Islet of Langerhans (tissue), 1 donor: ENCODE data around the gene NRXN2.

Source experiments
- FAIRE-seq: peaks from one replicate; lab custom pipeline; 2011; peaks lifted over from hg19 to GRCh38; lab: Jason Lieb, UNC

Gene NRXN2

DNA sequence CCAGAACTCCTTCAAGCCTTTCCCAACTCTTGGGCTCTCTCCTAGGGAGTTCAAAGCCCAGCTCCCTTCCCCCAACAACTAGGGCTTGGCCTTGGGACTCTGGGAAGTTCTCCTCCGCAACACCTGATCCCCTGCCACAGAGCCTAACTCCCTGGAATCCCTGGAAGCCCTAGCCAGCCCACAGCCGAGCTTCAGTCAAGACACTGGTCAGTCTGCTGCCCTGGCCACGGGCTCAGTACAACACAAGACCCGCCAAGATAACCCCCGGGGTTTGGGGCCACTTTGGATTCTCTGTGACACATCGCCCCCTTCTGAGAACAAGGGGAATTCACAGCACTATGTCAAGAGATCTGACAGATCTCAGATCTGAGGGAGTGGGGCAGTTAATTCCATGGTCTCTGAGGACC lies 73.7 kb downstream of the NRXN2 start:
- no peak for FAIRE-seq

GRCh38 chr11:64648551-64648950 lies 74.4 kb downstream of the NRXN2 start:
- no peak for FAIRE-seq

- FAIRE-seq: no peak
Observed at GRCh38 chr11:64647019-64647779, 75.8 kb downstream of the NRXN2 start.

DNA sequence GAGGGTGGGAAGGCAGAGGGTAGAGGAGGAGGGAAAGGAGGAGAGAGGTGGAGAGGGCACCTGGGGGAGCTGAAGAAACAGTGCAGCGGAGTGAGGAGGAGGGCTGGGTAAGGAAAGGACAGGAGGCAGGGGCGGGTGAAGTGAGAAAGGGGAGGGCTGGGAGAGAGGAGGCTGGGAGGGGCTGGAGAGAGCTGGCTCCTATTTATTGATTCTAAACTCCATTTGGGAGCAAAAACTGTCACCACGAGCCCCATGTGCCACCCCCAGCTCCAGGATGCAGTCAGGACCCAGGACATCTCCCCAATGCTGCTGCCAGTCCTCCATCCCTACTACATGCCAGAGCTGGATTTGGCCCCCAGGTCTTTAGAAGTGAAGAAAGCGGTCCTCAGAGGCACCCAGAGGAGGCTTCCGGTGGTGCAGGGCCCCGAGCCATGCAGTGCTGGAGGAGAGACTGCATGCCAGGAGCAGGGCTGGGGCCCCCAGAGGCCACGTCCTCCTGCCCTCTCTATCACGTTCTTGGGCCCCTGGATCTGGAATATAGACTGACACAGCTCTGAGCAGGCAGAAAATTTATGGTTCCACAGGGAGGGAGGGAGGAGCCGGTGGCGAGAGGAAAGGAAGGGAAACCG lies 78.2 kb downstream of the NRXN2 start:
- FAIRE-seq: no peak

DNA sequence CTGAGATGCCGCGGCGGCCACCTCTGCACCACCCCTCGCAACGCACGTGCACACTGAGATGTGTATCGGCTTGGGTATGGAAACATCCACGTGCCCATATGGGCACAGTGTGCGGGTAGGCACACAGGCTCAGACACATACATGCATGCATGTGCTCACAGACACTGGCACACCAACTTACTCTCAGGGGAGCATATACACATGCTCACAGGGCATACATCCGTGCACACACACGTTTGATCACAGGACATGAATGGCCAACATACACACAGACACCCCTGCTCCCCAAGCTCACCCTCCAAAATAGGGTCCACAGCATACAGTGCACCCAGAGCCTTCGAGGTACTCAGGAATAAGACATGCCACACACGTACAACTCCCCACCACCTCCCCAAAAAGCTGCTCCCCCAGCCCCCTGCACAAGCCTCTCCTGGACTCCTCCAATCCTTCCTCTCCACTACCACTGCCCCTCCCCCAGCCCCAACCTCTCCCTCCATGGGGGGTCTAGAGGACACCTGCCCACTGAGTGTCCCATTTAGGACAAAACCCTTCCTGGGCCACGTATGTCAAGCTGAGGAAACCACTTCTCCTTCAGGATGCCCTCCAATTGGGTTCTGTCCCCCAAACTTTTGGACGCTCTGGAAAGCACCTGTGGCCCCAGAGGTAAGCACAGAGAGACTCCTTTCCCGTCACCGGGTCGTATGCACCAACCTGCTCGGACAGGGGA lies 78.9 kb downstream of the NRXN2 start:
- FAIRE-seq: no peak

GRCh38 chr11:64643256-64643881 lies 79.6 kb downstream of the NRXN2 start:
- FAIRE-seq: no peak

GRCh38 chr11:64642871-64643255 lies 80.1 kb downstream of the NRXN2 start:
- no peak for FAIRE-seq

GRCh38 chr11:64642418-64642735 lies 80.6 kb downstream of the NRXN2 start:
- no peak for FAIRE-seq

GRCh38 chr11:64641596-64642417 lies 81.2 kb downstream of the NRXN2 start:
- FAIRE-seq: no peak

- no peak for FAIRE-seq
Observed at GRCh38 chr11:64639885-64640284, 83.1 kb downstream of the NRXN2 start.

DNA sequence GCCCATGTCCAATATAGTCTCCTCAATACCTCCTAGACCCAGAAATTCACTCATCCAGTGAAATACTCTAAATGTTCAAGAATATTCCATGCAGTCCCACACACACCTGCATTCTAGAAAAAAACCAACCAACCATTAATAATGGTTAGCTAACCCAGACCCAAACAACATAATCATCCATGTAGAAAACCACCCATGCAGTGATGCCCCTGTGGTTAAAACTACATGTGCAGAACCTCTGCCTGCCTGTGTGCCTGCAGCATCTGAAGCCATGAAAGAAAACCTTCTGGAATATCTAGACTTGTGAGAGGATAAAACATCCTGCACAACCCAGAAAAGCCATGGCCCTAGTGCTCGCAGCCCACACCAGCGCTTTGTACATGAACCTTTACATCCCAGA lies 84.2 kb downstream of the NRXN2 start:
- no peak for FAIRE-seq

DNA sequence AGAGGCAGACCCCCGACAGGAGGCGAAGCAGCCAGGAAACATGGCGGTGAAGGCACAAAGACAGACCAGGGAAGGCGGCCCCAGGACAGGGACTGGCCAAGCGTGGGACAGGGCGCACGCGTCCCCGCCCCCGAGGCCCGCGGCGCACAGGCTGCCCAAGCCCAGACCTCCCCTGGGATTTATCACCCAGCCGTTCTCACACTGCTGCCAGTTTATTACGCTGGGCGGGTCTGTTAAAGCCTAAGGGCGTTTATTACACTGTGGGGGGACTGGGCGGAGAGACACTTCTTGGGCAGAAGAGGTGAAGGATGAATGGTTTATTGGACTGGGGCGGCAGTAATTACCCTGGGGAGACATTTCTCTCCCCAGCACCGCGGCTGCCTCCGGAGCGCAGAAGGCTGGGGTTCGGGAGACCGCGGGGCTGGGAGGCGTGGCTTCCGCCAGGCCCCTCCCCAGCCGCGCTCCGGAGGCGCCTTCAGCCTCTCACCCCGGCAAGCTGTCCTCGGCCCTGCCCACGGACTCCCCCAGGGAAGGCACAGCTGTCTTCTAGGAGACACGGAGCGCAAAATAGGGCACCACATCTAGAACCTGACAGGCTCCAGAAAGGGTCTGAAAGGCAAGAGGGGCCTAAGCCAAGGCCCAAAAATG lies 84.9 kb downstream of the NRXN2 start:
- no peak for FAIRE-seq

DNA sequence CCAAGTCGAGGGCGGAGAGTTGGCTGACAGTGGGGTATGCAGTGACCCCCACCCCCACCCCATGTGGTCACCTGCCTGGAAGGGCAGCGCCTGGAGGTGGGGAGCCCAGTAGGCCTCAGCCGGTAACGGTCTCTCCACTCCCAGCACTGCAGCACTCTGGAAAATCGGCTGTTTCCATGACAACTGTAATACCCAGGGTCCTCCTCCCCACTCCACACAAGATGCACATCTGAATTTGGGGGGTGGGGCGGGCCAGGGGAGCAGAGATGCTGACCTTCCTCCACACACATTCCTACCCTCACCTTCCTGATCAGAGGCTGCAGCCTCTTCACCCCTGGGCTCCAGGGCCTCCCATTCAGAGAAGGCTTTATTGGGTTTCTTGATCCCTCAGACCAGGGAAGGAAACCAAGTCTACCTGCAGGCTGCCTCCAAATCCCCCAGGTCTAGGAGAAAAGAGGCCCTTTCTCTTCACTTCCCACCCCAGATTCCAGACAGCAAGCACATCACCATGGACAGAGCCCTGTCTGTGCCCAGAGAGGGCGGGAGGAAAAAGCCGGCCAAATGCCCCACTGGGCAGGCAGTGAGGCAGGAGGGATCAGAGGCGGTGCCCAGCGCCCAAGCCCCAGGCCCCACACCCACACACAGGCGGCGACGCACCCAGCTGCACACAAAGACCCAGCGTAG lies 85.5 kb downstream of the NRXN2 start:
- FAIRE-seq: no peak

- FAIRE-seq: no peak
Observed at GRCh38 chr11:64633555-64634159, 89.3 kb downstream of the NRXN2 start.

DNA sequence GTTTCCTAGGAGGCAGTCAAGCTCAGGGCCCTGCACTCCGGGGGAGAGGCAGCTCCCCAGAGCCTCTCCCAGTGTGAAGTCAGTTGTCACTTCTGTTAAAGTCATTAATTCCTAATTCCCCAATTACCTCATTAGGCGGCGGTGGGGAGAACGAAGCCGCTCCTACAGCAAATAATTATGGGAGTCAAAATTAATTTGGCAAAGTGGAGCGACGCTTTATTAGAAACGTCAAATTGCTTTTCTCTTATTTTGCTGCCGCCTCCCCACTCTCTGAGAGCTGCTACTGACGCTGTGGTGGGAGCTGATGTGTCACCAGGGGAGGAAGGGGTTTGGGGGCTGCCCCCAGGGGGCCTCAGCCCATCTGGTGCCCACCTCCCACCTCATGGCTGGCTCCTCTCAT lies 90.3 kb downstream of the NRXN2 start:
- FAIRE-seq: no peak

GRCh38 chr11:64632237-64632636 lies 90.8 kb downstream of the NRXN2 start:
- FAIRE-seq: no peak

DNA sequence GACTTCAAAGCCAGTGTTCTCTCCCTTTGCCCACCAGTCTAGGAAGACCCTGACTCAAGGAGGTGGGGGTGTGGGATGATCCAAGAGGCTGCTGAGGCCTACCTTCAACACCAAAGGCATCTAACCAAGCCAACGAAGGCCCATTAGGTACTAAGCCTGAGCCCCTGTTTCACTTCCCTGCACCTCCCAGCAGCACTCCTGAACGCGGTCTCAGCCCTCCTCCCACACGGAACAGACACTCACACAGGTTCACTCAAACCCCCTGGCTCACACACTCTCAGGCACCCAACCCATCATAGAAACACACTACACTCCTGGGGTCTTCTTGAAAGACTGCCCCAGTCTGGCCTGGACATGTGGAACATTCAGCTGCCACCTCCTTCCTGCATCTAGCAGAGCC lies 91.3 kb downstream of the NRXN2 start:
- FAIRE-seq: no peak

- no peak for FAIRE-seq
Observed at GRCh38 chr11:64629796-64630562, 93.0 kb downstream of the NRXN2 start.

- FAIRE-seq: no peak
Observed at GRCh38 chr11:64629103-64629502, 93.9 kb downstream of the NRXN2 start.

GRCh38 chr11:64628596-64628995 lies 94.4 kb downstream of the NRXN2 start:
- no peak for FAIRE-seq
